ENCODE data around the gene TSFM.
A peak's percentile ranks its signal among the peaks of the same experiment; 100 is the strongest.

Gene TSFM

DNA sequence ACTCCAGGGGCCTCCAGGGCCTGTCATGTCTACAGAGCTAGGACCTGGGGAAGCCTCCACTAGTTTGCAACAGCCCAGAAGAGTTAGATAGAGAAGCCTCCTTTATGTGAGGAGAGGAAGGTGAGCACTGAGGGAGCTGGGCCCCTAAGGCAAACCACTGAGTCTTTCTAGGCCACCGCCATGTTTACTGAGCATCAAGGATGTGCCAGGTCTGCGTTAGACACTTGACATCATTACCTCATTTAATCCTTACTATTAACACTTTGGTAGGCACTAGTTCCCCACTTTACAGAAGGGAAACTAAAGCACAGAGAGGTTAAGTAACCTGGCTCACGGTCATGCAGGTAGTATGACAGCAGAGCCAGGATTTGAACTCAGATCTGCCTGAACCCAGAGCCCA is 51.1 kb downstream of the TSFM start:
- H3K4me3 ChIP-seq (ENCODE audit: low read depth, low read length): no peak overlapping the region
- TF ChIP-seq, protein P1, sequence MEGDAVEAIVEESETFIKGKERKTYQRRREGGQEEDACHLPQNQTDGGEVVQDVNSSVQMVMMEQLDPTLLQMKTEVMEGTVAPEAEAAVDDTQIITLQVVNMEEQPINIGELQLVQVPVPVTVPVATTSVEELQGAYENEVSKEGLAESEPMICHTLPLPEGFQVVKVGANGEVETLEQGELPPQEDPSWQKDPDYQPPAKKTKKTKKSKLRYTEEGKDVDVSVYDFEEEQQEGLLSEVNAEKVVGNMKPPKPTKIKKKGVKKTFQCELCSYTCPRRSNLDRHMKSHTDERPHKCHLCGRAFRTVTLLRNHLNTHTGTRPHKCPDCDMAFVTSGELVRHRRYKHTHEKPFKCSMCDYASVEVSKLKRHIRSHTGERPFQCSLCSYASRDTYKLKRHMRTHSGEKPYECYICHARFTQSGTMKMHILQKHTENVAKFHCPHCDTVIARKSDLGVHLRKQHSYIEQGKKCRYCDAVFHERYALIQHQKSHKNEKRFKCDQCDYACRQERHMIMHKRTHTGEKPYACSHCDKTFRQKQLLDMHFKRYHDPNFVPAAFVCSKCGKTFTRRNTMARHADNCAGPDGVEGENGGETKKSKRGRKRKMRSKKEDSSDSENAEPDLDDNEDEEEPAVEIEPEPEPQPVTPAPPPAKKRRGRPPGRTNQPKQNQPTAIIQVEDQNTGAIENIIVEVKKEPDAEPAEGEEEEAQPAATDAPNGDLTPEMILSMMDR (IDR thresholded peaks at IDR 0.05; ENCODE audit: low read depth, low read length): no peak

DNA sequence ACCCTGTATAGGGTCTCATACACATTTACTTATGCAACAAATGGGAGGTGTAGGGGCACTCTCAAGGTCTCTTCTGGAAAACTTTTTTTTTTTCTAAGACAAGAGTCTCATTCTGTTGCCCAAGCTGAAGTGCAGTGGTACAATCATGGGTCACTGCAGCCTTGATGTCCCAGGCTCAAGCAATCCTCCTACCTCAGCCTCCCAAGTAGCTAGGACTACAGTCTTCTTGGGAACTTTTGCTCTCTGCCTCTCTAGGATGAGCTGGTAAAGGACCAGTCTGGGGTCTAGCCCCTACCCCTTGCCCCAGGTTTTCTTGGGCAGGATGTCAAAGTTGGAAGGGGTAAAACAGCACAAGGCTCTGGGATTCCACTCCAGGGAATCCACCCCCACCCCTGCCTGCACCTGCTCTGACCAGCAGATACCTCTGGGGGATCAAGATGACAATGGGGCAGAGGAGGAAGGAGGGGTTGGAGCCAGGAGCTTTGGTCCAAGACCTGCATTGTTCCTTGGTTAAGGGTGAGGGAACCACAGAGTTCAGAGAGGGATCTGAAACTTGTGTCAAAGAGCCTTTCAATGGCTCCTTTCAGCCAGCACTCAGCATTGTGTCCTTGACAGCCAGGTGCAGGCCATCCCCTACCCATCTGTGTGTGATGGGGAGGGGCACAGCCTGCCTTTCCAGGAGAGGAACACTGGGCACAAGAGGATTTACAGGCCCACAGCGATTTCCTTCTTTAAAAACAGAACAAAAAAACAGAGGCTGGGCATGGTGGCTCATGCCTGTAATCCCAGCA is 51.7 kb downstream of the TSFM start:
- H3K4me3 ChIP-seq (ENCODE audit: low read depth, low read length): no peak overlapping the region
- TF ChIP-seq, protein P1 (IDR thresholded peaks at IDR 0.05; ENCODE audit: low read depth, low read length): no peak

DNA sequence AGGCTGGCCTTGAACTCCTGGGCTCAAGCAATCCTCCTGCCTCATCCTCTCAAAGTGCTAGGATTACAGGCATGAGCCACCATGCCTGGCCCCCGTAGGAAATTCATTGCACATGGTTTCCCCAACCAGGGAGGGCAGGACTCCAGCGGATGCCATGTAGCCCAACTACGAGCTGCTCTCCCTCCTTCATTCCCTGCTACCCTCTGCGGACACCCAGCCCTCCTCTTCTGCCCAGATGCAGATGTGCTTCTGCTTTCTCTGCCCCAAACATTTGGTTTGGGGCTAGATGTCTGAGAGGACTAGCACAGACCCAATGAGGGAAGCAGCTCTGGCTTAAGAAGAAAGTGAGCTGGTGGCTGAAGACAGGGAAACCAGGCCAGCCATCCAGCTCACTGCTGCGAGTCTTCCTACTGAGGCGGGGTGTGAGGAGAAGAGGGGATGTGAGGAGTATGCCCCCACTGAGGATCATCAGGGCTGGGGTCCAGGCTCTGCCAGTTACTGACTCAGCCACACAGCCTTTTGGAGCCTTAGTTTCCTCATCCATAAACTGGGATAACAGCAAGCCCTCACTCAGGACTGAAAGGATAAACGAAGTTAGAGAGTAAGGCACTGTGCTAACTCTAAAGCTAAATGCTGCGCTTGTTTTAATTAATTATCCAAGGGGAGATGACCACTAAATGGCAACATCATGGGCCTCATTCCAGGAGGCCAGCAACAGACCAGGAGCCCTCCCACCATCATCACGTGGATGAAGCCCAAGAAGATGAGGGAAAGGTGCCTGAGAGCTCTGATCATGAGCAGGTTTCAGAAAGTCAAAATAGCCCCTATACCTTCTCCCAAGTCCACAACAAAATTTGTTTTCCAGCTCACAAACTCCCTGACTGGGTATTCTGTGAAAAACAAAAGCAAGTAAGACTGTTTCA is 53.0 kb downstream of the TSFM start:
- no peak overlapping the region for H3K4me3 ChIP-seq (ENCODE audit: low read depth, low read length)
- TF ChIP-seq, protein P1 (IDR thresholded peaks at IDR 0.05; ENCODE audit: low read depth, low read length): no peak

DNA sequence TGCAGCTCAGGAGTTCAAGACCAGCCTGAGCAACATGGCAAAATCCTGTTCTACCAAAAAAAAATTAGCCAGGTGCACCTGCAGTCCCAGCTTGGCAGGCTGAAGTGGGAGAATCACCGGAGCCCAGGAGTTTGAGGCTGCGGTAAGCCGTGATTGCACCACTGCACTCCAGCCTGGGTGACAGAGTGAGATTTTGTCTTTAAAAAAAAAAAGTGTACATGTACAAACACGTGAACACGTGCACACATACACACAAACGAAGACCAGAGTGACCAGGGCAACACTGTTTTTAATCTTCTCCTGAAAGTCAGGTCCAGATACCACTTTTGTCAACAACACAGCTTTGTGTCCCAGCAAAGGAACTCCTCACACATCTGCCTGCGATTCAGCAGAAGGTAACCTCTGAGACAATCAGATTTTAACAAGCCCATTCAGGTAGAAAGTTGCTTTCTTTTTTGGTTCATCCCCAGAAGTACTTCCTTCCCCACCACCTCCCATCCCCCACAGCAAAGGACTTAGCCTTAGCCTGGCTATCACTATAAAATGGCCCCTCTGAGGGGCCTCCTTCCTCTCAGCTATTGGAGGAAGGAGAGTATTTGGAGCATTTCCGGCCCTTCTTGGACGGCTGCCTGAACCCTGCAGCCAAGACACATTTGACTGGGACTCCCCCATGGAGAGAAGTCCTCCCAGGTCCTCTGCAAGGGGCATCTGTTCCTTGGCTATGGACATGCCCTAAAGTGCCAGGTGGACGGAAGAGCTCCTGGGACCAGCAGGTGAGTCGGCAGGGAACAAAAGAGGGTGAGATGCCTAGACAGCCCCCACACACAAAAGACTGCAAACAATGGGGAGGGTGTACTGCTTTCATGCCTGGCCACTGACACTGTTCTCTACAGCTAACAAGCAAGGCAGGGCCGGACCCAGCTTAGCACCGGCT is 54.1 kb downstream of the TSFM start:
- TF ChIP-seq, protein P1 (IDR thresholded peaks at IDR 0.05; ENCODE audit: low read depth, low read length): no peak
- H3K4me3 ChIP-seq (ENCODE audit: low read depth, low read length): peak overlapping the region; percentile 38

- TF ChIP-seq, protein P1 (IDR thresholded peaks at IDR 0.05; ENCODE audit: low read depth, low read length): no peak
- peak overlapping the region; percentile 18; the same call in 1 of the 2 replicates for H3K4me3 ChIP-seq (ENCODE audit: low read depth, low read length)
These were observed 55.4 kb downstream of the TSFM start for GRCh38 chr12:57837864-57838562.

DNA sequence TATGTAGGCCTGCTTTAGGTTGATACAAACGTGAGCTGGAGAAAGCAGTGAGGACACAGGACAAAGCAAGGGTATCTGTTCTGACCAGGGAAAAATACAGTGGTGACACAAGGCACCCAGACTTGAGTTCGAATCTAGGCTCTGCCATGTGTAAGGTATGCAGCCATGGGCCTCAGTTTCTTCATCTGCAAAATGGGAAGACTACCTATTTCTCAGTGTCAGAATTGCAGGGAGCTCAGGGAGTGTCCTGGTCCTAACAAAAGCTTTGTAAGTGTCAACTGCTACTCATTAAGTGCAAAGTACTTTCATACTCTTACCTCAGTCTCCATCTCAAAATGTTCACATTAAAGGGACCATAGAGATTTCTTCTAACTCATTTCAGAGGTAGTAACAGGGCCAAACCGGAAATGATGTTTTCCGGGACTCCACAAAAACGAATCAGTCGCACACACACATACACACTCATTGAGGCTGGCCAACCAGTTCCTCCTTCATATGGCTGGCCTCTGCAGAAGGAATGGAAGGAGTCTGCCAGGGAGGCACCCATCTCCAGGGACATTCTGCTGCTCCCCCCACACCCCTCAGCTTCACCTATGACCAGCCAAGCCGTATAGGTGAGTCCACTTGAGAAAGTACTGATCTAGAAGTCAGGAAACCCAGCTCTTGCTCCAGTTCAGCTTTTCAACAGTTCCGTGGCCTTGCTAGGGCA is 56.2 kb downstream of the TSFM start:
- no peak overlapping the region for H3K4me3 ChIP-seq (ENCODE audit: low read depth, low read length)
- TF ChIP-seq, protein P1 (IDR thresholded peaks at IDR 0.05; ENCODE audit: low read depth, low read length): no peak
